ENCODE results near the gene FAM20C. TPM values are rescaled to one million over a fixed set of nuclear protein-coding genes. Genes with fewer than 3 reads are reported as not detected.

FAM20C gene
- total RNA-seq, 4 donors from 2014 or later, result 3.8 to 28.8 (median 16.4) TPM

- Histone ChIP-seq H3K36me3 (no peaks in the 10 kb centered on the region), H3K9me3 (no peaks in the 10 kb centered on the region), H3K4me3 (no peak overlapping the region), H3K27ac (no peak overlapping the region), H3K27me3 (no peaks in the 10 kb centered on the region), H3K4me1 (peaks cover 0 to 6% of the 10 kb centered on the region in 2 donors)
- intact Hi-C loops (cut with DNase I; ENCODE audit: low total_unique reads), result no loop called here
- no peak for DNase-seq
- no peak for TF ChIP-seq POLR2A (IDR thresholded peaks at IDR 0.05)
- no peak for TF ChIP-seq CTCF (IDR thresholded peaks at IDR 0.05)
Observed at GRCh38 chr7:187227-187927, 5.0 kb upstream of the FAM20C start.

GRCh38 chr7:188174-188573 lies 4.2 kb upstream of the FAM20C start:
- Histone ChIP-seq H3K27ac (no peak overlapping the region), H3K27me3 (no peaks in the 10 kb centered on the region), H3K4me1 (peaks cover 0 to 6% of the 10 kb centered on the region in 2 donors), H3K4me3 (no peak overlapping the region), H3K36me3 (no peaks in the 10 kb centered on the region), H3K9me3 (no peaks in the 10 kb centered on the region)
- intact Hi-C loops (cut with DNase I; ENCODE audit: low total_unique reads), result no loop called here
- no peak for DNase-seq
- TF ChIP-seq CTCF (IDR thresholded peaks at IDR 0.05) (no peak), POLR2A (IDR thresholded peaks at IDR 0.05) (no peak)

GRCh38 chr7:188727-189500 lies 3.5 kb upstream of the FAM20C start:
- H3K9me3 ChIP-seq, result no peaks in the 10 kb centered on the region
- no peak overlapping the region for H3K27ac ChIP-seq
- no peaks in the 10 kb centered on the region for H3K36me3 ChIP-seq
- intact Hi-C loops (cut with DNase I; ENCODE audit: low total_unique reads), result no loop called here
- no peak for DNase-seq
- H3K4me3 ChIP-seq, result no peak overlapping the region
- H3K4me1 ChIP-seq, result peaks cover 0 to 9% of the 10 kb centered on the region in 2 donors
- TF ChIP-seq CTCF (IDR thresholded peaks at IDR 0.05), result no peak
- no peak for TF ChIP-seq POLR2A (IDR thresholded peaks at IDR 0.05)
- no peaks in the 10 kb centered on the region for H3K27me3 ChIP-seq

GRCh38 chr7:189719-190118 lies 2.7 kb upstream of the FAM20C start:
- H3K4me1 ChIP-seq, result peaks cover 0 to 17% of the 10 kb centered on the region in 2 donors
- H3K9me3 ChIP-seq, result no peaks in the 10 kb centered on the region
- intact Hi-C loops (cut with DNase I; ENCODE audit: low total_unique reads), result loop anchor here (5.0 kb wide), 1 partner anchor 37 kb away; no protein-coding TSS in a partner anchor
- no peak overlapping the region for H3K4me3 ChIP-seq
- no peak for DNase-seq
- no peak overlapping the region for H3K27ac ChIP-seq
- no peak for TF ChIP-seq POLR2A (IDR thresholded peaks at IDR 0.05)
- no peak for TF ChIP-seq CTCF (IDR thresholded peaks at IDR 0.05)
- no peaks in the 10 kb centered on the region for H3K36me3 ChIP-seq
- no peaks in the 10 kb centered on the region for H3K27me3 ChIP-seq

- no peaks in the 10 kb centered on the region for H3K9me3 ChIP-seq
- intact Hi-C loops (cut with DNase I; ENCODE audit: low total_unique reads), result loop anchor here (5.0 kb wide), 1 partner anchor 38 kb away; no protein-coding TSS in a partner anchor
- no peaks in the 10 kb centered on the region for H3K36me3 ChIP-seq
- no peak for TF ChIP-seq CTCF (IDR thresholded peaks at IDR 0.05)
- TF ChIP-seq POLR2A (IDR thresholded peaks at IDR 0.05), result no peak
- H3K4me1 ChIP-seq, result peaks cover 0 to 17% of the 10 kb centered on the region in 2 donors
- H3K27me3 ChIP-seq, result no peaks in the 10 kb centered on the region
- H3K4me3 ChIP-seq, result no peak overlapping the region
- no peak for DNase-seq
- no peak overlapping the region for H3K27ac ChIP-seq
Observed at GRCh38 chr7:190196-190595, 2.2 kb upstream of the FAM20C start.
